GM19238 (cell line): ENCODE data around the gene COL27A1.
A peak's percentile ranks its signal among the peaks of the same experiment; 100 is the strongest.

Experiments used
- DNase-seq: peaks from one replicate; pipeline ENCODE4 v3.0.0; 2011; ENCODE audit warnings: low spot score; ENCODE audit not compliant: insufficient read length

COL27A1 gene

DNA sequence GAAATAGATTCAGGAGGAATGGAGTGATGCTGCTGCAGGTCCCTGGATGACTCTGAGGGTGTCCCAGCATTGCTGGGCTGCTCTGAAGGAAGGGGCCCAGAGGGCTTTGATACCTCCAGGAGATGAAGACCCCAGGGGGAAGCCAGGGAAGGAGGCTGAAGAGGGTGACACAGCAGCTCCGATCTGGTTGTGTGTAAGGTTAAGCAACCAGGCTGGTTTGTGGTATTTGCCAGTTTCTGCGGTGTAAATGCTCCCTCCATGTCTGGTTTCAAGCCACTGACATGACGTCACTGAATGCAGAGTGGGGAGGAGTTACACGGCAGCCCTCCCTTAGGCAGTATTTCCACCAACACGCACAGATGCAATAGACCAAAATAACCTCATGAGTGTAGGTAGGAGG is 127.6 kb downstream of the COL27A1 start:
- DNase-seq = no peak

DNA sequence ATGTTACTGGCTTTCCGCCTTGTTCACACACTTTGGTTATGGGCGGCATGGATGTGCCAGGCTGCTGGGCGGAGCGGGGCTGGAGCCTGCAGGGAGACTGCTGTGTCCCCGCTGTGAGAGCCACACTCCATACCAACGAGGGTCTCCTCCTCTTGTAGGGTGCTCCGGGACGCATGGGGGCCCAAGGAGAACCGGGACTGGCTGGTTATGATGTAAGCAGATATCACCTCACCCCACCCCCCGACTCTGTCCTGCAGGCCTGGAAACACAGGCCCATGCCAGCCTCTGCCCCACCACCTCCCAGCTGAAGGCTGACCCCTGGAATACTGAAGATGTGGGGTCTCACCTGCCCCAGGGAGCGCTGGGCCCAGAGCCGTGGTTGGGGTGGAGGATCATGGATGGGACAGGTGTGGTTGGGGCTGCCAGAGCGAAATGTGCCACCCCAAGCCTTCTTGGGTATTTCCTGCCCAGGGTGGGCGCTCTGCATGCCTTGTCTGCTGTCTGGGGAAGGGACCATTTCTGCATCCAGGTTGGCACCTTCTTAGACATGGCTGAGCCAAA is 128.3 kb downstream of the COL27A1 start:
- no peak for DNase-seq

DNA sequence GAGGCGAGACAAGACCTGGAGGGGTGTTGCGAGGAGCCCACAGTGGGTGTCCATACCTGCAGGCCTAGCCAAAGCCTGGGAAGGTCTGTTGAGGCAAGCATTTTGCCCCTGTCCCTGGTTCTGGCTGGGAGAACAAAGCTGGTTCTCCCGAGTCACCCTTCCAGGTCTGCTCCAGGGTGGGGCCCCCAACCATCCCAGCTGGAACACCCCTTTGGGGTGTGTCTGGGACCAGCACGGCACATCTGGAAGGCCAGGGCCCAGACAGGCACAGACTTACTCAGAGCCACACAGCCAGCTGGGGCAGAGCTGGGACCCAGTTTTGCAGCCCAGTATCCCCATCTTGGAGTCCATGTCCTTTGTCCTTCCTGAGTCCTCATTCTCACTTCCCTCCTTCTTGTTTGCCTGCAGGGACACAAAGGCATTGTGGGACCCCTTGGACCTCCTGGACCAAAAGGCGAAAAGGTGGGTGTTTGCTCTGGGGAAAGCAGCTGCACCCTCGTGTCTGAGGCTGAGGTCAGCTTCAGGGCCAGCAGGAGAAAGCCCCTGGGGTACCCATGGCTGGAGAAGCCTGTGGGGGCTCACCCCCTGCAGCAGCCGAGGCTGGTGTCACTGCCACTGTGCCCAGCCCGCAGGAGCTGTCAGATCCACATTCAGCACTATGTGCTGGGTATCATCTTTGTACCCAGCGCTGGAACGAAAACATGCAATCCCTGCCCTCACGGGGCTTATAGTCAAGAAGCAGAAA is 129.2 kb downstream of the COL27A1 start:
- no peak for DNase-seq

DNA sequence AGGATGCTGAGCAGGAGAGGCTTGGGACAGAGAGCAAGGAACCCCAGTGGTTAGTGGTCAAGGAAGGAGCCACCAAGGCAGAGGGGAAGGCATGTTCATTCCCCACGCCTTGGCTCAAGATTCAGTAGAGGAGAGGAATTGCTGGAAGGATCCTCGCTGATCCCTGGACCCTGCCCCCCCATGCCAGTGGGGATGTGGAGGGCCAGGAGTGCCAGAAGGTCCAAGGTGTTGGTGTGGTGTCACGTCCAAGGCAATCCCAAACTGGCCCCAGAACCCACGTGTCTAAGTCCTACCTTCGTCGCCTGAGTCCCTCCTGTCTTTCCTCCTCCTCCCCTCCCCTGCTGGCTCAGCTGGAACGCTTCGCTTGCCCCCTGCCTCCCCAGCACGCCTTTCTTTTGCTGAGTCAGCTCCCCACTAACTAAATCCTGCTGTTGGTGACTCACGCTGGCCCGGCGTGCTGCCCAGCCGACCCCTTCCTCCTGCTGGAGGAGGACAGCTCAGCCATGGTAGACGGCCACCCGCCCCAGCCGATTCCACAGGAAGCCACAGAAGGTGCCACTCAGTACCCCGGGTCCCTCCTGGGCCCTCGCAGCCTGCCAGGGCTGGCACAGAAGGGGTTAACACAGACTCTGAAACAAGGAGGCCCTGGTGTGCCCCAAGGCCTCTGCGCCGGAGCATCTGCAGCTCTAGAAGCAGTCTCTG is 130.0 kb downstream of the COL27A1 start:
- no peak for DNase-seq

DNA sequence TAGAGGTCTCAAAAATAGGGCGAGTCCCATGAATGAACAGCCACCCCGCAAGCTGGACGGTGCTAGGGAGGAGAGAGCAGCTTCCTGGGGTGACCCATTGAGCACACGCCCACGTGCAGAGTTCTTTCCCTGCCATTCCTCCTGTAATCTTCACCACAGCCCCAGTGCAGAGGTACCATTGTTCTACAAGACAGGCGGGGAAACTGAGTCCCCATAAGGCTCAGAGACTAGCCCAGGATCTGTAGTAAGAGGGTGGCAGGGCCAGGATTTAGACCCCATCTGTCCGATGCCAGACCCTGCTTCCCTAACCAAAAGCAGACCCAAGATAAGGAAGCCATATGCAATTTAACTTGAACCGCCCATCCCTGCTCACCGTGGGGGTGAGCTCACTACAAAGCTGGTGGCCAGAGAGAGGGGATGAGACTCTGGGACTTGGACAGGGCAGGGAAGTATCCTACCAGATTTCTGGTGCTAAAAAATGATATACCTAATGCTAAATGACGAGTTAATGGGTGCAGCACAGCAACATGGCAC is 130.9 kb downstream of the COL27A1 start:
- DNase-seq = no peak

DNA sequence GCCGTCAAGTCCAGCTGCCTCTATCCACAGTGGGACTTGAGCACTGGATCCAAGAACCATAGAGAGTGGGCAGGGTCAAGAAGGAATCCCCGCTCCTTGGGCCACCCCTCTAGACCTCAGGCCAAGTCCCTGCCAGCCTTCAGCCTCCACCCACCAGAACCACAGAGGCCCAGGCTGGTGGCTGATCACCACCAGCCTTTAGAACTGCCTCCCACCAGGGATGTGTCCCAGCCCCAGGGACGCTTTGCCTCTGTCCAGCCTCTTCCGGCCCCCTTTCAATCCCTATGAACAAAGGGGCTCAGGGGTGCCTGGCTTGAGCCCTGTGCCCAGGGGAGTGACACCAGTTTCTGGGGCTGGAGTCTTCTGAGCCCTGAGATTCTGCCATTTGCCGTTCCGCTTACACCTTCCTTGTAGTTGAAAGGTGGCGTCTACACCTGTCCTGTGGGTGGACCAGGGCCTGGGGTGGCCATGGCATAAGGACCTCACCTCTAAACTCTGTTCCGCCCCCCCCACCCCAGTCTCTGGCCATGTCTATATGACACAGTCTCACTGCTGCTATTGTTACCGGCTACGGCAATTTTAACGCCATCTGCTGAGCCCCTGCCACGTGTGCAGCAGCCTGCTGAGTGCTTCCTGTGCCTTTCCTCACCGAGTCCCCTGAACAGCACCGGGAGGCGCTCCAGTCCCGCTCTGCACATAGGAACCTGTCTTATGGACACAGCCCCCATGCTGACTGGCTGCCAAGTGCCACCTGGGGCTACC is 131.8 kb downstream of the COL27A1 start:
- no peak for DNase-seq

DNA sequence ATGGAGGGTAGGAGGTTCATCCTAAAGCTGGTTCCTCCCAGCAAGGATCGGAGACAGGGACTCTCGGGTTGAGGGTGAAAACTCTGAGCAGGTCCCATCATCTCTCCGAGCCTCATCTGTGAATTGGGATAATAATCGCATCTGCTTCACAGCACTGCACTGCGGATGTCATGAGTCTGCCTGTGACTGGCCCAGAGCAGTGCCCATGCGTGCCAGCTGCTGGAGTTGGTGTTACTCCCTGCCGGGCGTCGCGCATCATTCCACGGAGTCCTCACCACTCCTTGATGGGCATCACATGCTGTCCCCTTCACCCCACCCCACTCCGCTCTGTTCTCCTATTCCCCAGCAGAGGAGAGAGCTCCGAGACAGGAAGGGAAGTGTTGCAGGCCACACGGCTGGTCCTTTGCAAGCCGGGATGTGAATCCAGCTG is 132.4 kb downstream of the COL27A1 start:
- DNase-seq = no peak

DNA sequence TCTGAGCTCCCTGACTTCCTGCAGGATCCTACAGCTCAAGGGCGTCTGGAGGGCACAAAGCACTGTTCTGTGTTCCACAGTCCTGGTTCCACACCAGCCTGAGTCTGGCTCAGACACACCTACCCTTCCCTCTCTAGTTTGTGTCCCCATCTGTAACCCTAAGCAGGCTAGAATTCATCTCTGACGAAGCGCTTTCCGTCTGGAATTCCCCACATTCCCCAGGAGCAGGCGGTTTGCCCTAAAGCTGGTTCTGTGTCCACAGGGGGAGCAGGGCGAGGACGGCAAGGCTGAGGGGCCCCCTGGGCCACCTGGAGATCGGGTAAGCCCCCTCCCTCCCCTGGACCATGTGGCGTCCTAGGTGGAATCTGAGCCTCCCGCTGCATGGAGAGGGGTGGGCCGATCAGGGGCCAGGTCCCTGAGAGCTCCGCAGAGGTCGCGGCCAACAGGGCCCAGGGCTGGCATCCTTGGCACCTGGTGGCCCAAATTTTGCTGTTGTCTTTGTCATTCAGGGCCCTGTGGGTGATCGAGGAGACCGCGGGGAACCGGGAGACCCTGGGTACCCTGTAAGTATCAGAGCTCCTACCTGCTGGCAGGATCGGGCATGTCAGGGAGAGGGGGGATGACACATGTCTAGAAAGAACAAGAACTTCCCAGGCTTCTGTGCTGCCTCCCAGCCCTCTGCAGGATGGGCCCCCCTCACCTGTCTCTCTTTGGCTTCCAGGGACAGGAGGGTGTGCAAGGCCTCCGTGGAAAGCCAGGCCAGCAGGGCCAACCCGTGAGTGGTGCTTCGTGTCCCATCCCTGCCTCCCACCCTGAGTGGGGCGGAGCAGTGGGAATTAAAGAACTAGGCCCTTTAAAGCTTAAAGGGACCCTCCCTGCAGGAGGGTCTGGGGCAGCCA is 133.1 kb downstream of the COL27A1 start:
- no peak for DNase-seq

DNA sequence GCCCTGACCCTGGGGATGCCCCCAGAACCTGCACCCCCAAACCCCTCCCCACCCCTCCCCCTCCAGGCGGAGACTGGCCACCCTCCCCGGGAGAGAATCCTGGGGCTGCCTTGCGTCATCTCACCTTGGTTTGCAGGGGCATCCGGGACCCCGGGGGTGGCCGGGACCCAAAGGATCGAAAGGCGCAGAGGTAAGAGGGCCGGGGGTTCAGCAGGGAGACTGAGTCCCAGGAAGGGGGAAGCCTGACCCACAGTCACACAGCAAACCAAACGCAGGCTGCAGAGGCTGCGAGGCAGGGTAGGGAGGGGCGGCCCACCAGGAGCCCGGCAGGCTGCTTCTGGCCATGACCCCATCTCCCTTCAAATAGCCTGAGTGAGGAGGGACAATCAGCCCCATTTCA is 133.8 kb downstream of the COL27A1 start:
- DNase-seq = no peak

DNA sequence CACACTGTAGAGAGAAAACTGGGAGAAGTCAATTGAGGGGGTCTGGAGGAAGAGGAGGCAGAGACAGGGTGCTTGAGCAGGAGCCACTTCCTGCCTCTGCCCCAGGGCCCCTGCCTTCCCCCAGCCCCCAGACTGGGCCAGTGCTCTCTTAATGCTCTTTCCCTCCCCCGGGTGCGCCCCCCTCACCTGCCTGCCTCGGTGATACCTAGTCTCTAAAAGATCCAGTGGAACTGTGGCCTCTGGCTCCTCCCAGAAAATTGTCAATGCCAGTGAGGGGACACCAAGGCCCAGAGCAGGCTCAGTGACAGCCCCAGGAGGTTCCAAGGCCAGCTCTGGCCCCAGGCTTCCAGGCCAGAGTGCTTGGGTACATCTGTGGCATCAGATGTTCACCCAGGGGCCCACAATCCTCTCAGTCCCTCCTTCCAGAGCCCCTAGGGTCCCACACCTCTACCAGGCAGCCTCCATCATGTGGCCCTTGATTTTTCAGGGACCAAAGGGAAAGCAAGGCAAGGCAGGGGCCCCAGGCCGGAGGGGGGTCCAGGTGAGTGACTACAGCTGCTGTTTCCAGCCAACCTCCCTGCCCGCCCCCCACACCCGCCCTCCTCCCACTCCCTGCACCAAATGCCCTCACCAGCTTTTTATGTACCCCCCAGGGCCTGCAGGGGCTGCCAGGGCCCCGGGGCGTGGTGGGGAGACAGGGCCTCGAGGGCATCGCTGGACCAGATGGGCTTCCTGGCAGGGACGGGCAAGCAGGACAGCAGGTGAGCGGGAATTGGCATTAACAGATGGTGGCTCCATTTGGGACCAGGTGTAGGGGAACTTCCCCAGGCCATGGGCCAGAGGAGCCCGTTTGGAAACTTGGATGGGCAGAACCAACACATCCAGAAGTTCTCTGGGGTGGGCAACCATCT is 134.5 kb downstream of the COL27A1 start:
- DNase-seq = no peak

DNA sequence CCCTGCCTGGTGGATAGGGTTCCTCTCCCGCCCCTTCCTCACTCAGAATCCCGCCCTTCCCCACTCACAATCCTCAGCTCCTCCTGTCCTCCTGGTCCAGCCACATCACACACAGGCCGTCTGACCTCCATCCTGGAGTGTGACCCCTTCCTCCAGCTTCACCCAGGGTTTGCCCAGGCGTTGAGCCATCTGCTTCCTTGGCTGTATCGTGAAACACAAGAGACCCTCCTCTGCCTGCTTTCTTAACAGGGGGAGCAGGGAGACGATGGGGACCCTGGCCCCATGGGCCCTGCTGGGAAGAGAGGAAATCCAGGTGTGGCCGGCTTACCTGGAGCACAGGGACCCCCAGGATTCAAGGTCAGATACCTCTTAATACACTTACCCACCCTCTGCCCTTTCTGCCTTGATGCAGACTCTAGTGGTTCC is 135.2 kb downstream of the COL27A1 start:
- DNase-seq = no peak

DNA sequence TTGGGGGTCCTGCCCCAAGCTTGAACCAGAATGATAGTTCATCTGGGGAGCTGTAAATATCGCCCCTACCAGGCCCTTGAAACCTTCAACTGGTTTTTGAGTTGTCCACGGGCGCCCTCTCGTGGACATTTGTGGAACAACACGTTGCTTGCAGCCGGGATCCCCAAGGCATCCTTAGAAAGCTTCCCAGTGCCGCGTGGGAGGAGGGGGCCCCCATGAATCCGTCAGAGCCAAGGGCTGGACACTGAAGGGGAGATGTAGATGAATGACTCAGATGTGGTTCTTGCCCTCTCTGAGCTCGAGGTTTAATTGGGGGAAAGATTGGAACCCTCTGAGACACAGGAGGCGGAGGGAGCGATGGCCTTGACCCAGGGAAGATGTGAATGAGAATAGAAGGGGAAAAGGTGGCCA is 135.7 kb downstream of the COL27A1 start:
- peak; percentile 43 for DNase-seq

DNA sequence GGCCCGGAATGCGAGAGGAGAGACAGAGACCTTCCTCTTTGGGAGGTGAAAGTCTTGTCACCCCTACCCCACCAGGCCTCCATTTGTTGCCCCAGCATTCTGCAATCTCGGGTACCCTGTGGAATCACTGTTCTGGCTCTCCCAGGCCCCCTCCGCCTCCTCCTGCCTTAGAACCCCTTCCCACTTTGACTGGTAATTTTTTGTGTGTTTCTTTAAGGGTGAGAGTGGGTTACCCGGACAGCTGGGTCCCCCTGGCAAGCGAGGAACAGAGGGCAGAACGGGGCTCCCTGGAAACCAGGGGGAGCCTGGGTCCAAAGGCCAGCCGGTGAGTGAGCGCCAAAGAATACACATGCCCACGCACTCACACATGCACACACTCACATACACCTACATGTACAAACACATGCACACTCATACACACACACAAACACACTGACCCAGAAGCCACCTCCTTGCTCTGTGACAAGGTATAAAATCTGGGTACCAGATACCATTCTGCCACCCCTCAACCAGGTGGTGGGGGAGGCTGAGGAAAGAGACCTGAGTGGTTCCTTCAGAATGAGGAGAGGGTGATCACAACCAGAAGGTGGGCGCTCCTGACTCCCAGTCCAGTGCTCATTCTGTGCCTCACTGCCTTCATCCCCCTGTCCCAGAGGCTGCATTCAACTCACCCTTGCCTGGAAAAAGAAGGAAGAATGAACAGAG is 136.7 kb downstream of the COL27A1 start:
- DNase-seq = no peak

DNA sequence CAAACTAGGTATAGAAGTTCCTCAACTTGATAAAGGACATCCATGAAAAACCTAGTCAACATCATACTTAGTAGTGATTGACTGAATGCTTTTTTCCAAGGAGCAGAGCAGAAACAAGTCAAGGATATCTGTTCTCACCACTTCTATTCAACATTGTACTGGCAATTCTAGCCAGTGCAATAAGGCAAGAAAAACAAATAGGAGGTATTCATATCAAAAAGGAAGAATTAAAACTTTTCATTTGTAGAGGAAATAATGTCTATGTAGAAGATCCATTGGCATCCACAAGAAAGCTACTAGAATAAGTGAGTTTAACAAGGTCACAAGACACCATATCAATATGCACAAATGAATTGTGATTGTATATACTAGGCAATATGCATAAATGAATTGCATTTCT is 139.3 kb downstream of the COL27A1 start:
- DNase-seq = no peak

DNA sequence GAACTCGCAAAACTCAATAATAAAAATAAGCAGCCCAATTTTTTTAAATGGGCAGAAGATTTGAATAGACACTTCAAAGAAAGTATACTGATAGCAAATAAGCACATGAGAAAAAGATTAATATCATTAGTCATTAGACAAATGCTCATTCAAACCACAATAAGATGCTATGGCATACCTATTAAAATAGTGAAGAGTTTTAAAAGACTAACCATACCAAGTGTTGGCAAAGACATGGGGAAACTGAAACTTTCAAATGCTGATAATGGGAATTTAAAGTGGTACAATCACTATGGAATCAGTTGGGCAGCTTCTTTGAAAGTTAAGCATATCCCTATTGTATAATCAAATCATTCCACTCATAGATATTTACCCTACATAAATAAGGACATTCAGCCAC is 141.0 kb downstream of the COL27A1 start:
- no peak for DNase-seq

DNA sequence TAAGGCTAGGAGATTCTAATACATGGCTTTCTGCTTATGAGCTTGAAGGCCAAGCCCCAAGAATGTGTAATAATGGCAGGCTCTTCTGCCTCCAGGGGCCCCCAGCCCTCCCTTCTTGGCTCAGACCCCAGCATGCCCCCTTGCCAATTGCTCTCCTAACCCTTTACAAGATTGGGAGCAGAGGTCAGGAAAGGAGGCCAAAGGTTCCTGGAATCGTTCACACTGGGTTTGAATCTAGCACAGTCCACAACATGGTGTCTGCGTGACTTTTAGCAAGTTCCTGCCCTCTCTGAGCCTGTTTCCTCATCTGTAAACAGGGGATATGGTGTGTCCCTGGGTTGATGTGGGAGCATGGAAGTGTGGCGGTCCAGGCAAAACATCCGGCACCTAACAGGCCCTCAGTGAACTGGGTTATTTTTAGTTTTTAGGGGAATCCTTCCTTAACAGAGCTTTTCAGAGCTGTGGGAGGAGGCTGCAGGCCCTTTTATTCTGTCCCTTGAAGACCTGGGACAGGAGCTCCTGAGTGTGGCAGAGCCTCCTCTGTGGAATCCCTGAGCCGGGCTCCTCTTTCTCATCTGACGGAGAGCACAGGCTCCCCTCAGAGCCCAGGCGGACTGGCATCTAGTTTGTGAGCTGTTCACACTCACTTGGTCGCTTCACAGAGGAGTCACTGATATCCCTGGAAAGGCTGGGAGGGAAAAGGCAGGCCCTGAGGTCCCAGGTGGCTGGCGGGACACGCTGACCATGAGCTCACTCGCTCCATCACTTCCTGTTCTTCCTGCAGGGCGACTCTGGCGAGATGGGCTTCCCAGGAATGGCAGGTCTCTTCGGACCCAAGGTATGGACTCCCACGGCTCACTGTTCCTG is 144.2 kb downstream of the COL27A1 start:
- DNase-seq = no peak

DNA sequence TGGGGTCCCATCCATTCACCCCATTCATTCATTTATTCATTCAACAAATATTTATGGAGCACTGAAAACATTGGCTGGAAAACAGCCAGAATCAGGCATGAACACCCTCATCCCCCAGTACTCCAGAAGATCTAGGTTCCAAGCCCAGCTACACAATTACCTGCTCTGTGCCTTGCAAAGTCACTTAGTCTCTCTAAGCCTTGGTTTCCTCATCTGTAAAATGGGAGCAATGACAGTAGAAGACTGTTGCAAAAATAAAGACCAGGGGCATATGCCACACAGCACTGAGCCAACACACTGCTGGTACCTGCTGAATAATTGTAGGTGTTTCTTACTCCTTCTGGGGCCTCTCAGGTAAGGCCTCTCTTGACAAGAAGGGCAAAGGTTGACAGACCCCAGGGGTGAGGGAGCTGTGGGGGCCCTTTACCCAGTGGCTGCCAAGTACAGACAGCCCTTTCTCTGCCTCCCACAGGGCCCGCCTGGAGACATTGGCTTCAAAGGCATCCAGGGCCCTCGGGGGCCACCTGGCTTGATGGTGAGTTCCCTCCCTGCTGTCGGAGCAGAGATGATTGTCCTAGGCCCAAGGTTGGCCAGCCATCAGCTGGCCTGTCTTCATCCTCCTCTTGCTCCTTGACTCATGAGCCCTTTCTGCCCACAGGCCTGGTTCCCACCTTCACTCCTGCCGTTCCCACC is 145.0 kb downstream of the COL27A1 start:
- no peak for DNase-seq
